OCI-LY7 (cell line): ENCODE measurements around the gene ADH1B. TPM values are rescaled to one million over a fixed set of nuclear protein-coding genes. Genes with fewer than 3 reads are reported as not detected.

Experiments used
- BruUV-seq: library from RNA; stranded (reverse); fragments of 400-500 nt; replicated peaks from 2 replicates; lab custom pipeline; 2021; lab: Mats Ljungman, UMichigan
- CTCF ChIA-PET: fragments of 300-600 bp; sonication (Branson Sonifier 250); formaldehyde crosslinking; loops from one replicate; lab custom pipeline; 2022; ENCODE audit warnings: antibody characterized with exemption; ENCODE audit not compliant: unreplicated experiment; lab: Charles Lee
- POLR2A ChIA-PET: fragments of 300-600 bp; sonication (Branson Sonifier 250); formaldehyde crosslinking; loops from one replicate; lab custom pipeline; 2022; ENCODE audit warnings: antibody characterized with exemption; lab: Charles Lee
- DNase-seq: peaks from one replicate; pipeline ENCODE4 v3.0.0-alpha.2; 2015; ENCODE audit warnings: low spot score
- H2AFZ ChIP-seq: fragments of 200-600 bp; sonication (generic), shearing (Covaris generic); 2 replicates; pipeline ENCODE4 v1.6.1; 2014; ENCODE audit warnings: mild to moderate bottlenecking, antibody characterized with exemption, low read length, moderate library complexity
- H3K27ac ChIP-seq: fragments of 200-600 bp; sonication (generic); 2 replicates; pipeline ENCODE4 v1.5.1; 2014; ENCODE audit warnings: mixed run types, low read depth, mild to moderate bottlenecking, moderate library complexity, low read length, inconsistent platforms; ENCODE audit not compliant: poor library complexity, severe bottlenecking
- H3K36me3 ChIP-seq: fragments of 200-600 bp; sonication (generic); 2 replicates; pipeline ENCODE4 v1.6.1; 2014; ENCODE audit warnings: mild to moderate bottlenecking, antibody characterized with exemption, low read length, moderate library complexity, mixed read lengths; ENCODE audit not compliant: insufficient read depth
- H3K4me1 ChIP-seq: fragments of 200-600 bp; sonication (generic); 2 replicates; pipeline ENCODE4 v1.5.1; 2014; ENCODE audit warnings: mild to moderate bottlenecking, low read length; ENCODE audit not compliant: insufficient read depth, poor library complexity, severe bottlenecking
- H3K4me2 ChIP-seq: fragments of 200-600 bp; sonication (generic); 2 replicates; pipeline ENCODE4 v1.6.1; 2014; ENCODE audit warnings: mild to moderate bottlenecking, low read length
- H3K4me3 ChIP-seq: fragments of 200-600 bp; sonication (generic); 2 replicates; pipeline ENCODE4 v1.5.1; 2014; ENCODE audit warnings: mild to moderate bottlenecking, low read depth, low read length; ENCODE audit not compliant: poor library complexity, severe bottlenecking
- H3K79me2 ChIP-seq: fragments of 200-600 bp; sonication (generic); 2 replicates; pipeline ENCODE4 v1.6.1; 2016; ENCODE audit warnings: low read depth, mild to moderate bottlenecking, low read length, moderate library complexity, mixed read lengths; ENCODE audit not compliant: insufficient read depth
- H3K9me2 ChIP-seq: fragments of 200-600 bp; sonication (generic); 2 replicates; pipeline ENCODE4 v1.6.1; 2016; ENCODE audit warnings: mild to moderate bottlenecking, low read length, mixed read lengths; ENCODE audit not compliant: insufficient read depth
- H3K9me3 ChIP-seq: fragments of 200-600 bp; sonication (generic); 2 replicates; pipeline ENCODE4 v1.6.1; 2014; ENCODE audit warnings: mild to moderate bottlenecking, mixed run types, low read length, mixed read lengths
- H4K20me1 ChIP-seq: fragments of 200-600 bp; sonication (generic); 2 replicates; pipeline ENCODE4 v1.6.1; 2014; ENCODE audit warnings: mild to moderate bottlenecking, antibody characterized with exemption, low read length, moderate library complexity, mixed read lengths; ENCODE audit not compliant: insufficient read depth
- EZH2phosphoT487 ChIP-seq: fragments of 200-600 bp; sonication (generic); IDR thresholded peaks from 2 replicates; pipeline ENCODE4 v1.6.1; 2018; ENCODE audit warnings: low read depth, borderline replicate concordance, mild to moderate bottlenecking, mixed run types, antibody characterized with exemption, low read length, moderate library complexity, mixed read lengths
- intact Hi-C: fragments of 100-400 bp; cut with micrococcal nuclease; formaldehyde crosslinking; loops from one replicate; pipeline ENCODE4 v1.10.0; 2022; ENCODE audit not compliant: unreplicated experiment
- total RNA-seq, 2 experiments: library from RNA; depleted of rRNA in 1 of 2; stranded (reverse); fragments of >200 nt in 1 of 2; shearing (Covaris generic) in 1 of 2; gene quantifications; 2 replicates each; pipeline ENCODE4 v1.2.3, GENCODE V29; 2014 to 2022
- TF ChIP-seq, protein P1 (sequence below): fragments of 200-600 bp; sonication (generic); conservative IDR thresholded peaks from 2 replicates; pipeline ENCODE4 v1.5.1; 2014; ENCODE audit warnings: mild to moderate bottlenecking, antibody characterized with exemption, low read length, moderate library complexity, mixed read lengths

The ADH1B gene
- total RNA-seq, 2 experiments from 2014 or later = not detected

- no peaks in the 10 kb centered on the region for H3K36me3 ChIP-seq
- no peak overlapping the region for H3K27ac ChIP-seq
- no peak overlapping the region for H2AFZ ChIP-seq
- no peak for DNase-seq
- H3K4me1 ChIP-seq = no peaks in the 10 kb centered on the region
- H3K4me2 ChIP-seq = no peak overlapping the region
- no peak overlapping the region for H3K4me3 ChIP-seq
- no peaks in the 10 kb centered on the region for H3K79me2 ChIP-seq
- no peaks in the 10 kb centered on the region for H3K9me2 ChIP-seq
- no peaks in the 10 kb centered on the region for H4K20me1 ChIP-seq
- ChIA-PET CTCF (no interaction called here), POLR2A (no interaction called here)
- BruUV-seq = no TSS peak
- no peaks in the 10 kb centered on the region for H3K9me3 ChIP-seq
- no peak for TF ChIP-seq EZH2phosphoT487
- TF ChIP-seq, protein P1, sequence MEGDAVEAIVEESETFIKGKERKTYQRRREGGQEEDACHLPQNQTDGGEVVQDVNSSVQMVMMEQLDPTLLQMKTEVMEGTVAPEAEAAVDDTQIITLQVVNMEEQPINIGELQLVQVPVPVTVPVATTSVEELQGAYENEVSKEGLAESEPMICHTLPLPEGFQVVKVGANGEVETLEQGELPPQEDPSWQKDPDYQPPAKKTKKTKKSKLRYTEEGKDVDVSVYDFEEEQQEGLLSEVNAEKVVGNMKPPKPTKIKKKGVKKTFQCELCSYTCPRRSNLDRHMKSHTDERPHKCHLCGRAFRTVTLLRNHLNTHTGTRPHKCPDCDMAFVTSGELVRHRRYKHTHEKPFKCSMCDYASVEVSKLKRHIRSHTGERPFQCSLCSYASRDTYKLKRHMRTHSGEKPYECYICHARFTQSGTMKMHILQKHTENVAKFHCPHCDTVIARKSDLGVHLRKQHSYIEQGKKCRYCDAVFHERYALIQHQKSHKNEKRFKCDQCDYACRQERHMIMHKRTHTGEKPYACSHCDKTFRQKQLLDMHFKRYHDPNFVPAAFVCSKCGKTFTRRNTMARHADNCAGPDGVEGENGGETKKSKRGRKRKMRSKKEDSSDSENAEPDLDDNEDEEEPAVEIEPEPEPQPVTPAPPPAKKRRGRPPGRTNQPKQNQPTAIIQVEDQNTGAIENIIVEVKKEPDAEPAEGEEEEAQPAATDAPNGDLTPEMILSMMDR = no peak
- intact Hi-C loops = no loop called here
Measured at GRCh38 chr4:99281261-99281660, 39.9 kb downstream of the ADH1B start.

GRCh38 chr4:99276417-99276816, 44.8 kb downstream of the ADH1B start:
- no peak overlapping the region for H3K4me3 ChIP-seq
- TF ChIP-seq, protein P1 = no peak
- TF ChIP-seq EZH2phosphoT487 = no peak
- BruUV-seq = no TSS peak
- POLR2A ChIA-PET = interaction anchor here (0.5 to 0.6 kb wide), 2 partner anchors 10 to 1816 kb away, joined by 3 read pairs; no protein-coding TSS in a partner anchor
- no peaks in the 10 kb centered on the region for H3K9me3 ChIP-seq
- no peaks in the 10 kb centered on the region for H3K79me2 ChIP-seq
- no peak overlapping the region for H3K4me2 ChIP-seq
- H3K4me1 ChIP-seq = no peaks in the 10 kb centered on the region
- no peak for DNase-seq
- no peaks in the 10 kb centered on the region for H4K20me1 ChIP-seq
- CTCF ChIA-PET = no interaction called here
- no peak overlapping the region for H3K27ac ChIP-seq
- intact Hi-C loops = no loop called here
- H2AFZ ChIP-seq = no peak overlapping the region
- no peaks in the 10 kb centered on the region for H3K36me3 ChIP-seq
- no peaks in the 10 kb centered on the region for H3K9me2 ChIP-seq

GRCh38 chr4:99275885-99276284, 45.3 kb downstream of the ADH1B start:
- Histone ChIP-seq H3K4me3 (no peak overlapping the region), H3K79me2 (no peaks in the 10 kb centered on the region), H3K36me3 (no peaks in the 10 kb centered on the region), H3K4me2 (no peak overlapping the region), H4K20me1 (no peaks in the 10 kb centered on the region), H2AFZ (no peak overlapping the region), H3K9me3 (no peaks in the 10 kb centered on the region), H3K27ac (no peak overlapping the region), H3K4me1 (no peaks in the 10 kb centered on the region), H3K9me2 (no peaks in the 10 kb centered on the region)
- no peak for DNase-seq
- TF ChIP-seq, protein P1 = no peak
- intact Hi-C loops = no loop called here
- POLR2A ChIA-PET = interaction anchor here (0.6 to 0.7 kb wide), 3 partner anchors 9 to 668 kb away, joined by 3 to 4 read pairs (median 3); no protein-coding TSS in a partner anchor
- CTCF ChIA-PET = no interaction called here
- BruUV-seq = no TSS peak
